ENCODE data around the gene CHRNA4.

CHRNA4 gene

GRCh38 chr20:63317061-63317460, 44.1 kb downstream of the CHRNA4 start:
- no peak overlapping the region for H3K4me3 ChIP-seq (replicated peaks; ENCODE audit: low read depth, low read length)
- H3K36me3 ChIP-seq (ENCODE audit: control insufficient read depth, insufficient read depth, low read length): no peaks in the 10 kb centered on the region
- H3K27me3 ChIP-seq (replicated peaks; ENCODE audit: control insufficient read depth, insufficient read depth, low read length): no peaks in the 10 kb centered on the region; the same call in 1 of the 2 replicates
- TF ChIP-seq, protein P1, sequence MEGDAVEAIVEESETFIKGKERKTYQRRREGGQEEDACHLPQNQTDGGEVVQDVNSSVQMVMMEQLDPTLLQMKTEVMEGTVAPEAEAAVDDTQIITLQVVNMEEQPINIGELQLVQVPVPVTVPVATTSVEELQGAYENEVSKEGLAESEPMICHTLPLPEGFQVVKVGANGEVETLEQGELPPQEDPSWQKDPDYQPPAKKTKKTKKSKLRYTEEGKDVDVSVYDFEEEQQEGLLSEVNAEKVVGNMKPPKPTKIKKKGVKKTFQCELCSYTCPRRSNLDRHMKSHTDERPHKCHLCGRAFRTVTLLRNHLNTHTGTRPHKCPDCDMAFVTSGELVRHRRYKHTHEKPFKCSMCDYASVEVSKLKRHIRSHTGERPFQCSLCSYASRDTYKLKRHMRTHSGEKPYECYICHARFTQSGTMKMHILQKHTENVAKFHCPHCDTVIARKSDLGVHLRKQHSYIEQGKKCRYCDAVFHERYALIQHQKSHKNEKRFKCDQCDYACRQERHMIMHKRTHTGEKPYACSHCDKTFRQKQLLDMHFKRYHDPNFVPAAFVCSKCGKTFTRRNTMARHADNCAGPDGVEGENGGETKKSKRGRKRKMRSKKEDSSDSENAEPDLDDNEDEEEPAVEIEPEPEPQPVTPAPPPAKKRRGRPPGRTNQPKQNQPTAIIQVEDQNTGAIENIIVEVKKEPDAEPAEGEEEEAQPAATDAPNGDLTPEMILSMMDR (IDR thresholded peaks at IDR 0.05; ENCODE audit: insufficient read depth, low read length, poor library complexity, severe bottlenecking): no peak
- no peak for DNase-seq (ENCODE audit: extremely low read depth, insufficient read length)

GRCh38 chr20:63316502-63316921, 44.6 kb downstream of the CHRNA4 start:
- no peak for DNase-seq (ENCODE audit: extremely low read depth, insufficient read length)
- Histone ChIP-seq H3K4me3 (replicated peaks; ENCODE audit: low read depth, low read length) (no peak overlapping the region), H3K27me3 (replicated peaks; ENCODE audit: control insufficient read depth, insufficient read depth, low read length) (no peaks in the 10 kb centered on the region; the same call in 1 of the 2 replicates), H3K36me3 (ENCODE audit: control insufficient read depth, insufficient read depth, low read length) (no peaks in the 10 kb centered on the region)
- TF ChIP-seq, protein P1 (IDR thresholded peaks at IDR 0.05; ENCODE audit: insufficient read depth, low read length, poor library complexity, severe bottlenecking): no peak

DNA sequence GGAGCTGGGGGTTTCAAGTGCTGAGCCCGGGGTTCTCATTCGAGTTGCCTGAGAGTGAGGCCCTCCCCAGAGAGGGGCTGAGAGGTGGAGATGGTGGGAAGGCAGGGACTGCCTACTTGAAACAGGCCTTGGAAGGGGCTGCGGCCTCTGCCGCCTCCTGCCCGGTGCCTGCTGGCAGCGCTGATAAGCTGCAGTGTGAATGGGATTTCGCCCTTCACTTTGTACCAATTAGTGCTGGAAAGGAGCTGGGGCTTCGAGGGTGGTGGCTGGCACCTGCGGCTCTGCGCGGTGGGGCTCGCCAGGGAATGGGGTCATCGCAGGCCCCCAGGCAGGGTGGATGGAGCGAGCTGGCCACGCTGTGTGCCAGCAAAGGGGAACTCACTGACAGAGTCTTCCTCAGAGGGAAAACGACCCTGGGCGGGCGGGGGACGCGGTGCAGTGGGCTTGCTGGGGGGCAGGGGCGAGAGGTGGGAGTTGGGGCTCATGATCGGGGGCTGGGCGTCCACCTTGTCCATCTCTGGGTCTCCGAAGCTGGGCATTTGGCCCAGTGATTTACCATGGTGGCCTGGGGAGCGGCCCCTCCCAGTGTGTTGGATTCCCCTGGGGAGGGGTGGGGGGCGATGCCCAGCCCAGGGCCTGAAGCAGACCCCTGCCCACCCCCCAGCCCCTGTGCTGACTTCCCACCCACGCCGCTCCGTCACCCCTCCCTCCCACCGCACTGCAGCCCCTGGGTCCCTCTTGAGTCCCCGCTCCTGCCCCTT, 45.2 kb downstream of the CHRNA4 start:
- no peaks in the 10 kb centered on the region; the same call in 1 of the 2 replicates for H3K27me3 ChIP-seq (replicated peaks; ENCODE audit: control insufficient read depth, insufficient read depth, low read length)

GRCh38 chr20:63315240-63315689, 45.9 kb downstream of the CHRNA4 start:
- H3K36me3 ChIP-seq (ENCODE audit: control insufficient read depth, insufficient read depth, low read length): no peaks in the 10 kb centered on the region
- TF ChIP-seq, protein P1 (IDR thresholded peaks at IDR 0.05; ENCODE audit: insufficient read depth, low read length, poor library complexity, severe bottlenecking): no peak
- no peak for DNase-seq (ENCODE audit: extremely low read depth, insufficient read length)
- no peak overlapping the region for H3K4me3 ChIP-seq (replicated peaks; ENCODE audit: low read depth, low read length)
- H3K27me3 ChIP-seq (replicated peaks; ENCODE audit: control insufficient read depth, insufficient read depth, low read length): no peaks in the 10 kb centered on the region; the same call in 1 of the 2 replicates

More for the DNA sequence above, 45.2 kb downstream of the CHRNA4 start:
- TF ChIP-seq, protein P1 (IDR thresholded peaks at IDR 0.05; ENCODE audit: insufficient read depth, low read length, poor library complexity, severe bottlenecking): no peak
- DNase-seq (ENCODE audit: extremely low read depth, insufficient read length): no peak
- H3K36me3 ChIP-seq (ENCODE audit: control insufficient read depth, insufficient read depth, low read length): no peaks in the 10 kb centered on the region
- H3K4me3 ChIP-seq (replicated peaks; ENCODE audit: low read depth, low read length): no peak overlapping the region

DNA sequence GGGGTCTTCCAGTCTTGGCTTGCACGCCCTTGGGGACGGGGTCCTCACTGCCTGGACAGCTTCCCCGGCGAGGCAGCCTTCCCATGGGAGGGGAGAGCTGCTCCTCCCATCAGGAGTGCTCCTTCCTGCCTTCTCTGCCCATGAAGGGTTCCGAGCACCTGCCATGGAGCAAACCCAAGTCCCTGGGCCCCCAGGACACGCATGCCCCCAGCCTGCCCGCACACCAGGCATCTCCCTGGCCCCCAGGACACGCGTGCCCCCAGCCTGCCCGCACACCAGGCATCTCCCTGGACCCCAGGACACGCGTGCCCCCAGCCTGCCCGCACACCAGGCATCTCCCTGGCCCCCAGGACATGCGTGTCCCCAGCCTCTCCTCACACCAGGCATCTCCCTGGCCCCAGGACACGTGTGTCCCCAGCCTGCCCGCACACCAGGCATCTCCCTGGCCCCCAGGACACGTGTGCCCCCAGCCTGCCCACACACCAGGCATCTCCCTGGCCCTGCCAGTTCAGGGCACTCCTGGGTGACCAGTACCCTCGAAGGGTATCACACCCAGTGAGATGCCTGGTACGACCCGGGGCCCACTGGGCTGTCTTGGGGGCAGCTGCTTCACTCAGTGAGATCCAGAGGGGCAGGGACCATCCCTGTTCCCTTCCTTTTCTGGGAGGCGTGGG, 46.4 kb downstream of the CHRNA4 start:
- no peak overlapping the region for H3K4me3 ChIP-seq (replicated peaks; ENCODE audit: low read depth, low read length)
- TF ChIP-seq, protein P1 (IDR thresholded peaks at IDR 0.05; ENCODE audit: insufficient read depth, low read length, poor library complexity, severe bottlenecking): no peak
- H3K36me3 ChIP-seq (ENCODE audit: control insufficient read depth, insufficient read depth, low read length): no peaks in the 10 kb centered on the region
- H3K27me3 ChIP-seq (replicated peaks; ENCODE audit: control insufficient read depth, insufficient read depth, low read length): no peaks in the 10 kb centered on the region; the same call in 1 of the 2 replicates
- DNase-seq (ENCODE audit: extremely low read depth, insufficient read length): no peak
